Measurements from ENCODE around the gene HSP90AB1.

Gene HSP90AB1

DNA sequence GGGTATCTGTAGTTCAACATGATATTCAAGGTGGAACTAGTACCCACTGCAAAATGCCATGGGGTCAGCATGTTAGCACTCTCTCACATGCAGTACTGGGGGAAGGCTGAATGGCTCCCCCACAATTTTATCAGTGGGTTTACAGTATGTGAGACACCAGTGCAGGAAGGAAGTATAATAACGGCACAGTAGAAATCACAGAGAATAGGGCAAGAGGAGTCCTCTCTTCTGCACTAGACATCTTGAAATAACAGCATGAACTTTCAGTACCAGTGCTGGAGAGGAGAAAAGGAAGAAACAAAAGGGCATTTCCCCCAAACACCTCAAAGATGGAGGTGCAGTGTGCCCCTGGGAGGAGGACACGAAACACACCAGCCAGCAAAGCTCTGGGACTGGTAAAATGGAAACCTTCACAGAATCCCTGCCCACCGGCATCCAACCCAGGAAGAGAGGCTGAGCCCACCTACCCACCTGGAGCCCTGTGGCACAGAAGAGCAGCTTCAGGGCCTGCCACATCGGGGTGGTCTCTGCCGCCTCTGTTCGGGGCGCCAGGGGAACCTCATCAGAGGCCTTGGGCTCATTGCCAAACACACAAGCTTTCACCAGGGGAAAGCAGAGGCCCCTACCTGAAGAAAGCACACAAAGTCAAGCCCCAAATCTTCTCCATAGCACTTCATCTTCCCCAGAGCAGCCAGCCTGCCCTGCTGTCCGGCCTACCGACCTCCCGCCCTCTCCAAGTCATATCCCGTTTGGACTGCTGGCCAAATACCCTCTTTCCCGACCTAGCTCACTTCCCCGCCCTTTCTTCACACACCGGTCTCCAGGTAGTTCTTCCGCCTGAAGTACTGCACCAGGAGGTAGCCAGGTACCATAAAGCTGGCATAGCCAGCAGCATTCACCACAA is 9.2 kb downstream of the HSP90AB1 start:
- DNase-seq (ENCODE audit: low spot score) = no peak

- no peak for DNase-seq (ENCODE audit: low spot score)
Measured at GRCh38 chr6:44256775-44257024, 9.8 kb downstream of the HSP90AB1 start.

GRCh38 chr6:44257025-44257752 is 10.3 kb downstream of the HSP90AB1 start, which contains the start of gene SLC35B2:
Gene SLC35B2, minus strand, starts transcription at chr6:44257528. Its CDS starts 118 bp downstream, at chr6:44257410.
- DNase-seq (ENCODE audit: low spot score) = peak; percentile 90

GRCh38 chr6:44257753-44258324 is 10.9 kb downstream of the HSP90AB1 start:
- DNase-seq (ENCODE audit: low spot score) = no peak

DNA sequence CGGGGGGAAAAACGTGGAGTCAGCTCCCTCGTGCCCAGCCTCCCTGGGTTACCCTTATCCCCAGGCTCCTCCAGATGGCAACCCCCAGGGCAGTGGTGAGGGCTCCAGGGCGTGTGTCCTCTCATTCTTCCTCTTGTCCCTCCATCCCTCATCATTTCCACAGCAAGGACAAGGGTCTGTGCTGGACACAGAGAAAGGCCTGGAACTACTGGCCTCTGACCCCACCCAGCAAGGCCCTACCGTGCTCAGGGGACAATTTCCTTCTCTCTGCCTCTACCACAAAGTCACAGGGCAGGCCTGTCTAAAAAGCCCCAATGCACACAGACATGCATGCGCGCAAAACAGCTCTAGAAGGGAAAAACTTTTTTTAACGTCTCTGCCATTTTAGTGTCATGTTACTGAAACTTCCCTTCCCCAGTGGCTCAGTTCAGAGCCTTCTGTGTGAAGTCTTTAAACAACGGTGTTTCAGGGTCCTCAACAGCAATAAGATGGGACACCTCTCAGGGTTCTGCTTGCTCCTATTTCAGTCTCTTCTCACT is 11.5 kb downstream of the HSP90AB1 start:
- no peak for DNase-seq (ENCODE audit: low spot score)

DNA sequence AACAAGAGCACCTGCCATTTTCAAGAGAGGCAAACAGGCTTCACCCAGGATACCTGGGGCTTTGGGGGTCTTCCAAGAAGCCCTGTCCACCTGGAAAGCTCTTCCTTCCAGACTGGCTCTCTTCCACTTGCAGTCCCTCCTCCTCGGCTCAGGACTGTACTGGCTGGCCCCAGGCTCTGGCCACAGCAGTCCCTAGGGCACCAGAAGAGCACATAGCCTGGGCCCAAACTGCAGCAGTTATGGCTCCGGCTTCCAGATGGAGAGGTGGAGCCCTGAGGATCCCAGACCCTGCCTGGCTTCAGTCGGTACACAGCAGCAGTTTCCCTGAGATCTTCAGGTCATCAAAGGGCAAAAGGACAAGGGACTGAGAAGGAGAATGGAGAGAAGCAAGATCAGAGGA is 12.0 kb downstream of the HSP90AB1 start:
- DNase-seq (ENCODE audit: low spot score) = no peak

GRCh38 chr6:44260011-44260410 is 13.1 kb downstream of the HSP90AB1 start:
- no peak for DNase-seq (ENCODE audit: low spot score)

DNA sequence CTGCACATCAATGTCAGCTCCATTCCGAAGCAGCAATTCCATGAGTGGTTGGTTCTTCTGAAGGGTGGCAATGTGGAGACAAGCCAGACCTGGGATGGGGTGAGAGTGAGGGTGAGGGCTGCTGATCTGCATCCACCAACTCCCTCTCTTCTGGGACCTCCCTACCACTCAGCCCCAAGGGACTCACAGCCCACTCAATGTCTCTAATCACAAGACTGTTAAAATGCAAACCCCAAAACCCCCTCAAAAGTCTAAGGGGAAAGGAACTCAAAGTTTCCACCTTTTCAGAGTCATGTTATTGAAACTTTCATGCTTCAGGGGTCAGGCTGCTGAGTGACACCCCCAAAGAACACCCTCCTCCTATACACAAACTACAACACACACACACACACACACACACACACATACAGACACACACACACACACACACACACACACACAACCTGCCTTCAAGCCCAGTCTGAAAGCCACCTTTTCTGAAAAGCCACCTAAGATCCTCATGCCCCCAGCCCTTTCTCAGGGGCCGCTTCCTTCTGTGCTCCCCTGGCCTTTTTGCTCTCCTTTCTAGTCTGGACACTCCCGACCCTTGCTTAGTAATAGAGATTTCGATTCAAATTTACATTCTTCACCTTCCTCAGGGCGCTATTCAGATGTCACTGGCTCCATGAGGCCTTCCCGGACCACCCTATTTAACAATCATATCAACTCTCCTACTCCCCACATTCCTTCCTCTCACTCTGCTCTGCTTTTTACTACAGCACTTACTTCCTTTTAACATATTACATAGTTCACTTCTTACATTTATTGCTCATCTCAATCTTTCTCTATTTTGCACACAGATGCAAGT is 13.8 kb downstream of the HSP90AB1 start:
- no peak for DNase-seq (ENCODE audit: low spot score)

DNA sequence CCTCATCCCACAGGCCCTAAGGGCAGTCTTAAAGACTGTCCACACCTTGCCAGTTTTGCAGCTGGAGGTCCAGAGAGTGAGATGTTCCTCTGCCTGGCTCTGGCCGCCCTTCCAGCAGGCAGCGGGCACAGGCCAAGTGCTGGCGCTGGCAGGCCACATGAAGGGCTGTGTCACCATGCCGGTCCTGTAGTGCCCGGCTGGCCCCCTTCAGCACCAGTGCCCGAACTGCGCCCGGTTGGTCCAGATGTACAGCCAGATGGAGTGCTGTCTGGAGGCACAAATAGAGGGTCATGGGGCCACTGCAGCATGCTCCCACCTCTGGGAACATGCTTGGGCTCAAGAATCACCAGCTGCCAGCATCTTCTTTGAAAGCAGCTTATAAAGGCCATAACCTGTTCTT is 14.7 kb downstream of the HSP90AB1 start:
- no peak for DNase-seq (ENCODE audit: low spot score)

DNA sequence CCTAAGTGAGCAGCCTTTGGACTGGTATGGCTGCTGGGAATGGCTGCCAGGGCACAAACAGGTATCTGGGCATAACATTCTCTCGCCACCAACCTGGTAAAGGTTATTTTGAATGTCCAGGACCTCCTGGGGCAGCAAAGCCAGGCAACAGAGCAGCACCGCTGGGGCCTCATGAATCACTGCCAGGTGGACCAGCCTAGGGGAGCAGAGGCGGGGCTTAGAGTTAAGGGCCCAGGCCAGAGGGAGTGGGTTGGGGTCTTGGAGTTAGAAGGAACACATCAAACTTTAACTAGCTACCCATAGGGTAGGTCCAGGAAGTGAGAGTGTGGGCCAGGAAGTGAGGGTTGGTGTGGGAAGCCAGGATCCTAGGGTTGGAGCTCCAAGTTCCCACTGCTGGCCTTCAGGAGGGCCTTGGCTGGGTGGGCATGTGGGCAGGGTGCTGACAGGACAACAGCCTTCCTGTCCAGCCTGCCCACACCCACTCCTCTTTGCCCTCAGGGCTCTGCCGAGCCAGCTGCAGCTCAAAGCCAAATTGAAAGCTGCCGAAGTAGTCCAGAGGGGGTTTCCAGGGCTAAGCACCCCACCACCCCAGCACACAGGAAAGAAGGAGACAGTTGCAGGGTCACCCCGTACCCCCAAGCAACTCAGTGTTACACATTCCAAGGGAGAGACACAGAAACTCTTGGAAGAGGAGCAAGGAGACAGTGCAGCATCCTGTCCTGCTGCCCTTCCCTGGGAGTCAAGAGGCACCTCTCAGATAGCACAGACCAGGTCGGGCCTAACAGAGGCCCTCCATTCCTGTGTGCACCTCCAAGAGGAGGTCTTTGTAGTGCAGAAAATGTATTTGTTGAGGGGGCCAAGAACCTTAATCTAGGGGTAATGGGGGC is 15.8 kb downstream of the HSP90AB1 start:
- no peak for DNase-seq (ENCODE audit: low spot score)

GRCh38 chr6:44263354-44264100 is 16.6 kb downstream of the HSP90AB1 start:
- no peak for DNase-seq (ENCODE audit: low spot score)

- DNase-seq (ENCODE audit: low spot score) = no peak
Measured at GRCh38 chr6:44264154-44265006, 17.5 kb downstream of the HSP90AB1 start.

DNA sequence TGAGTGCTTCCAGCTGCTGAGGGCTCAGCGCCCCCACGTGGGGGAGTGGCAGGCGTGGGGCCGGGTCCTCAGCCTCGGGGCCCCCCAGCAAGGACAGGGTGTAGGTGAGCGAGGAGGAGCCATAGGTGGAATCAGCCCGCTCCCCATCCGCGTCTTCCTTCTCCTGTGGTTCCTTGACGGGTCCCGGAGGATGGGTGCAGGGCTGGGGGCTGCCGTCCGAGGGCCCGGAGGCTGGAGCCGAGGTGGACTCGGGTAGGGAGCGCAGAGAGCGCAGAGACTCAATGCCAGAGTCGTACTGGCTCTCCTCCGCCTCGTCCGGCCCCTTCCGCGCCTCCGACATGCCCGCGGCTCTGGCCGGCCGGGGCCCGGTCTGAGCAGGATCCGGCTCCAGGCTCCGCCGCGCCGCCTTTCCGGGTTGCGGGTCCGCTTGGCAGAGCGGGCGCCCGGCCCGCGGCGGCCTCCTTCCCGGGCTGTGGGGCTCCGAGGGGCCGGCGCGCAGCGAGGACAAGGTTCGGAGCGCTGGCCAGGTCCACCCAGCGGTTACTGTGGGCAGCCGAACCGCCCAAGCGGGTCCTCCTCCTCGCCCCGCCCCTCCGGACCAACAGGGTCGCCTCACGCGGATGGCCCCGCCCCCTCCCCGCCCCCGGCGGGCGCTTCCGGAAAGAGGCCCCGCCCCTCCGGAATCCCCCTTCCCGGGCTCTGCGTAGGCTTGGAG is 18.3 kb downstream of the HSP90AB1 start, which contains the start of gene NFKBIE:
Gene NFKBIE (minus strand): TSS at position 545 of the 715 bp plus-strand sequence. CDS start 205 bp downstream, at position 340.
- DNase-seq (ENCODE audit: low spot score) = peak; percentile 95

DNA sequence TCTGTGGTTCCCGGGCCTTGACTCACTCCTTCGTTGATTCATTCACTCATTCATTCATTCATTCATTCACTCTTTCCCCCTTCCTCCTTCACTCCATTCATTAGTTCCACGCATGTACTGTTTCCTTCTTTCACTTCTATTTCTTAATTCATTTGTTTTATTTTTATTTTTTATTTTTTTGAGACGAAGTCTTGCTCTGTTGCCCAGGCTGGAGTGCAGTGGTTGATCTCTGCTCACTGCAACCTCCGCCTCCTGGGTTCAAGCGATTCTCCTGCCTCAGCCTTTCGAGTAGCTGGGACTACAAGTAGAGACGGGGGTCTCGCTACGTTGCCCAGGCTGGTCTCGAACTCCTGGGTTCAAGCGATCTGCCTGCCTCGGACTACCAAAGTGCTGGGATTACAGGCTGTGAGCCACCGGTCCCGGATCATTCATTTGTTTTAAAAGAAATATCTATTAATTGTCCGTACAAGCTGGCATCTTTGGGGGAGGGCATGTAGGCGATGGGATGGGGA is 18.9 kb downstream of the HSP90AB1 start:
- DNase-seq (ENCODE audit: low spot score) = no peak

- no peak for DNase-seq (ENCODE audit: low spot score)
Measured at GRCh38 chr6:44266347-44266746, 19.4 kb downstream of the HSP90AB1 start.

DNA sequence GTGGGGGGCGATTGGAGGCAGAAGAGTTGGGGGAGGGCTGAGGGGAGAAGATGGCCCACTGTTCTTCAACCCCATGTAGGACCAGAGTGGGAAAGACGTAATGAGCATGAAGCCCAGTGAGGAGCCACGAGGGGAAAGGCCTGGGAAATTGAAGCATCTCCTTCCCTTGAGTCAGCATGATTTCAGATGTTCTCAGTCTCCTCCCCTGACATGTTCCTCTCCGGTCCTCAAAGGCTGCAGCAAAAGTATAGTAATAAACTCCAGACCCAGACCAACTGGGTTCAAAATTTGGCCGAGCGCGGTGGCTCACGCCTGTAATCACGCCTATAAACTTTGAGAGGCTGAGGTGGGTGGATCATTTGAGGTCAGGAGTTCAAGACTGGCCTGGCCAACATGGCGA is 20.4 kb downstream of the HSP90AB1 start:
- DNase-seq (ENCODE audit: low spot score) = no peak

DNA sequence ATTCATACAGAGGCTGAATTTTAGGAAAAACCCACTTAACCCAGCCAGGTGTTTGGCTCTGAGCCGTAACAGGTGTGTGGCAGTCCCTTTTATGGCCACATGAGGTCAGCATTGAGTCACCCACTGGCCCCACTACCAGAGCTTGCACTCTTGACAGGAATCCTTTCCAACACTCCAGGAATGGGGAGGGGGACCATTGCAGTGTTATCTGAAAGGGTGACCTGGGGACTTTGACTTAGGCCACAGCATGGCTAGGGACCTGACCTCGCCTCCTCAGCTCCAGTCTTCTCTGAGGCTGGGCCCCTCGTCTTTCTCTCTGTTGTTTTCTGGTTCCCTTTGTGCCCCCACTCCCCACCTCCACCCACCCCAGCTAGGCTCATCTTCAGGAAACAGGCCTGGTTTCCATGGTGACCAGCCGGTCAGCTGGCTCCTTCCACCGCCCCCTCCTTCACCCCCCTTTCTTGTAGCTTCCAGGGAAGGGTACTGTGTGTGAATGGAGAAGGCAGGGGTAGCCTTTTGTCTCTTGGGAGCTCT is 21.3 kb downstream of the HSP90AB1 start:
- peak; percentile 74 for DNase-seq (ENCODE audit: low spot score)

Measured in iPS-NIHi11 (cell line).